GM19438 (cell line): ENCODE measurements around the gene TBX10.
A peak's percentile ranks its signal among the peaks of the same experiment; 100 is the strongest.
"Not testable (repeated sequence)": the region's sequence is repeated elsewhere in the genome, so short reads cannot be mapped to it uniquely, and the experiment has no call there.

Experiments used
- ATAC-seq: cut with Tn5 transposase; IDR thresholded peaks from one replicate; pipeline ENCODE4 v1.9.1; 2021; ENCODE audit warnings: low read depth; ENCODE audit not compliant: unreplicated experiment

Gene TBX10

DNA sequence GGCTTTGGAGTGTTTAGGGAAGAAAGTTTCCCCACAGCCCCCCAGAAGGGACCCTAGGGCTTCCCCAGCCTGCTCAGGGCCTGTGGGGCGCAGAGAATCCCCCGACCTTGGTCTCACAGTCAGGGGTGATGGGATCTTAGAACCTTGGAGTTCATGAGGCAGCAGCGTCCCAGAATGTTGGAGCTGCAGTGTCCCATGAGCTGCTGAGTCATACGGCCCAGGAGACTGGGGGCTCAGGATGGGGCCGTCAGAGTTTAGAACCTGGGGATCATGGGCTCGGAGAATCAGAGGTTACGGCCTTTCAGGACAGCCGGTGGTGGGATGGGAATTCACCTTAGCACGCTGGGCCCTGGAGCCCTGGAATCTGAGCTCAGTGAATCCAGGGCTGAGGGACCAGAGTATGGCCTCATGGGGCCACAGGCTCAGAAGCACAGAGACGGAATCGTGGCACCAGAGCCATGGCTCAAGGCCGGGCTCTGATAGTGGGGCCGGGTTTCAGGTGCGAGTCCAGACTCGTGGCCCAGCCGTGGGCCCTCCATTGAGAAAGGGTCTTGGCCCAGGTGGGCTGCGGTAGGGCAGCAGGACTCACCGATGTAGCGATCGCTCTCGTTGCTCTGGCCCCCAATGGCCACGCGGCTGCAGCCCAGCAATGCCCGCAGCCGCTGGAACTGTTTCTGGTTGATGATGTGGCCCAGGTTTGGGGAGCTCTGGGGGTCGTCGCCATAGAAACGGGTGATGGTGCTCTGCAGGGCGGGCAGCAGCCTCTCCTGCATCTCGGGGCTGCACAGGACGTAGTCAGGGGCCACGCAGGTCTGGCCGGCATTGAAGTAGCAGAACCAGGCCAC, 25.4 kb upstream of the TBX10 start:
- no peak for ATAC-seq

DNA sequence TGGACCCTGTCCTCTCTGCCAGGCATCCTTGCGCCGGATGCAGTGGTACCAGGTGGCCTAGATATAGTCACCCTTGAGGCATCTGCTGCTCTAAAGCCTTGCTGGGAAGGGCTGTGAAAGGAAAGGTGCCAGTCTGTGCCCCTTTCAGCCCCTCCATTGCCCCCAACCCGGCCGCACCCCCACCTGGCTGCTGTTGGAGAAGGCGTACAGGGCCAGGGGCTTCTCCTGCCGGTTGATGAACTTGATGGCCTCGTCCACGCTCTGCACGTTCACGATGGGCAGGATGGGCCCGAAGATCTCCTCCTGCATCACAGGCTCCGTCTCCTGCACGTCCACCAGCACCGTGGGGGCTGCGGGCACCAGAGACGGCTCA, 24.6 kb upstream of the TBX10 start:
- ATAC-seq: no peak

DNA sequence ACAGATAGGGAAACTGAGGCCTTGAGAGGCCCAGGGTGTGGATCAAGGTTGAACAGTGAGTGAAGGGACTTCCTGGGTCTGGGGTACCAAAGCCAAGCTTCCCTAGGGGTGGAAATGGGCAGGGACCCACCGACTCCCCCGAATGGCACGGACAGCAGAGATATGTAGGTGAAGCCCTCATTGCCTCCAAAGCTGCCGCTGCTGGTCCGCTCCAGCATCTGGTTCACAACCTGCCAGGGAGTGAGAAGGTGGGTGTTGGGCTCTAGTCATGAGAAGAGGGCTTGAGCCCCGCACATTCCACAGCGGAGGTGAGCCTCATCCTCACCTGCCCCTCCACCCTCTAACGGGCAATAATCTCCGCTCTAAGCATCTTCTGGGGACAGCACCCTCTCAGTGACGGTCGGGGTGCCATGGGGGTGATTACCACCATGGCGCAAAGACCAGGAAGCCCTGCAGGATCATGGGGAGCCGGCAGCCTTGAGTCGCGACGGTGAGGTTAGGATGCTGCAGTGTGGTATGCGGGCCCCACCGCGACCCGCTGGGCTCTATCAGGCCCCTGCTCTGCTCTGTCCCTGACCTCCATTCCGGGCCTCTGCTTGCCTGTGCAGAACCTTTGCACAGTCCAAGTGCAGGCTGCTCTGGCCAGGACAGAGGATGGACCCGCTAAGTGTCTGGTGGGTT, 24.1 kb upstream of the TBX10 start:
- ATAC-seq: no peak

DNA sequence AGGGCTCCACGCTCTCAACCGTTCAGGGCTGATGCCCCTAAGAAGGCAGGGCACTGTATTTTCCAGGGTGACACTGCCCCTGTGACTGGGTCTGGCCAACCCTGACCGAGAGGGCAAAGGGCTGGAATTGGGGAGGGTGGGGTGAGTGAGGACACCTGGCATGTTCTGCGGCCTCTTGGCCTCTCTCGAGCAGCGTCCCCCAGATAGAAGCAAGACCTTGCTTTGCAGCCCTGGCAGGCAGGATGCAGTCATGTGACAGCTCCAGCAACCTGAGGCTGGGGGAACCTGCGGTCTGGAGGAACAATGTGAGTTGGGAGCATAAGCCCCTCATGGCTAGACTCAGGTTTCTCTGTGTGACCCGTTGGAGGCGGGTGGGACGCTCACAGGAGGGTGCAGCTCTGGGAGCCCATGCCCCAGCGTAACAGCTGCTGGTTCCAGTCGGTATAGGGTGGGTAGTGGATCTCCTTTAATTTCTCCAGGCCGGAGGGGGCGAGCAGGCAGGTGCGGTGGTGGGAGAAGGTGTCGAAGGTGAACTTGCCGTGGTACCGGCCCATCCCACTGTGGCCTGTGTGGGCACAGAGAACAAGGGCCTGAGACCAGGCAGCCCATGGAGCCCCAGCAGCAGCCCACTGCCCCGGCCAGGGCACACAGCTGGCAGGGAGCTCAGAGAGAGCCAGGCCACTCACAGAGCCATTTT, 23.4 kb upstream of the TBX10 start:
- ATAC-seq: no peak

DNA sequence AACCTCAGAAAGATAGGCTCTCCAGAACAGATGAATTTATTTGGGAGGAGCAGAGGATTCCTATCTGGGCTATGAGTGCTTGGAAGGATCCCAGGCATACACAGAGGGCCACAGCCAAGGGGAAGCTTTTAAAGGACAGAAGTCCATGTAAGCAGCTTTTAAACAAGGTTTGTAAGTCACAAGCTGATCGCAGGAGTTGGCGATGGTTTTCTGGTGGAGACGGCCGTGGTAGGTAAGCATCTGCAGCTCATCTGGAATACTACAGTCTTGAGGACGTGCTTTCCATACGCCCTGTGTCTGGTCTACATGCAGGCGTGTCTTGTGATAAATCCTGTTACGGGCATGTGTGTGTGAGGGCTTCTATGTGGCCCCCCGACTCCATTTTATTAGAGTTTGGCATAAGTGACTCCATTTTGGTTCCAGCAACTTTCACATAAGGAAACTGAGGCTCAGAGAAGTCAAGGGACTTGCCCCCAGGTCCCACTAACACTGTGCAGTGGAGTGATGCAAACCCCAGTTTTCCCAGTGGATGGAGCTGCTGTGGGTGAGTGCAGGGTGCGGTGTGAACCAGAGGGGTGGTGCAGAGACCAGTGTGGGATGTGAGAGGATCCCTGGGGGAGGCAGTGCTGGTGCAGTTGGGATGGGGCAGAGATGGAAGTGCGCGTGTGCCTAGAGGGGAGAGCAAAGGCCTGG, 22.7 kb upstream of the TBX10 start:
- ATAC-seq: no peak

DNA sequence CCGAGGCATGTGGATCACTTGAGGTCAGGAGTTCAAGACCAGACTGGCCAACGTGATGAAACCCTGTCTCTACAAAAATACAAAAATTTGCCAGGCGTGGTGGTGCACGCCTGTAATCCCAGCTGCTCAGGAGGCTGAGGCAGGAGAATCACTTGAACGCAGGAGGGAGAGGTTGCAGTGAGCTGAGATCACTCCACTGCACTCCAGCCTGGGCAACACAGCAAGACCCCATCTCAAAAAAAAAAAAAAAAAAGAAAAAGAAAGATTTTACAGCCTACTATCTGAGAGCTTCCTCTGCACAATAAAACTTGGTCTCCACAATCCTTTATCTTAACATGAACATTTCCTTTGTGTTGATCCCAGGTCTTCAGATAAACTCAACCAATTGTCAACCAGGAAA, 21.2 kb upstream of the TBX10 start:
- not testable (repeated sequence) for ATAC-seq

DNA sequence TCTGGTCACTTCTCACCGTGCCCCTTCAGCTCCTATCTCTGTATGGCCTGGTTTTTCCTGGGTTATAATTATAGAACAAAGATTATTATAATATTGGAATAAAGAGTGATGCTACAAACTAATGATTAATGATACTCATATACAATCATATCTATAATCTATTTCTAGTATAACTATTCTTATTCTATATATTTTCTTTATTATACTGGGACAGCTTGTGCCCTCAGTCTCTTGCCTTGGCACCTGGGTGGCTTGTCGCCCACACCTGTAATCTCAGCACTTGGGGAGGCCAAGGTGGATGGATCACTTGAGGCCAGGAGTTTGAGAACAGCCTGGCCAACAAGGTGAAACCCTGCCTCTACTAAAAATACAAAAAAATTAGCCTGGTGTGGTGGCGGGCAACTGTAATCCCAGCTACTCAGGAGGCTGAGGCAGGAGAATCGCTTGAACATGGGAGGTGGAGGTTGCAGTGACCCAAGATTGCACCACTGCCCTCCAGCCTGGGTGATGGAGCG, 20.1 kb upstream of the TBX10 start:
- ATAC-seq: not testable (repeated sequence)

DNA sequence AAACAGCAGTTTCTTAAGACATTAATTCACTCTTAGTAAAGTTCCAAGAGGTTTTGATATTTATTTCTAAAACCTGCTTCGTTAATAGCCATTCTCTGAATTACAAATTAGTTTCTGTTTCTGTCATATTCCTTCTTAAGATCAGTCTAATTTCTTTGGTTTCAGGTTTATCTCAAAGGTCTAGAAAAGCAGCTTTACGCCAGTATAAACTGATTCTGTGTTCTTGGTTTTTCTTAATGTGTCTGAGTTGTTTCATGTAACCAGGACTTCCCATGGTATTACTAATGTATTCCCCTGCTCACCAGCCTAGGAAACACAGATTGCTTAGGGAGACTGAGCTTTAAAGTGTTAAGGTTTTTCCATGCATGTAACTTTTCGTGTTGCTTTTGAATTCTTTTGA, 17.7 kb upstream of the TBX10 start:
- ATAC-seq: no peak

DNA sequence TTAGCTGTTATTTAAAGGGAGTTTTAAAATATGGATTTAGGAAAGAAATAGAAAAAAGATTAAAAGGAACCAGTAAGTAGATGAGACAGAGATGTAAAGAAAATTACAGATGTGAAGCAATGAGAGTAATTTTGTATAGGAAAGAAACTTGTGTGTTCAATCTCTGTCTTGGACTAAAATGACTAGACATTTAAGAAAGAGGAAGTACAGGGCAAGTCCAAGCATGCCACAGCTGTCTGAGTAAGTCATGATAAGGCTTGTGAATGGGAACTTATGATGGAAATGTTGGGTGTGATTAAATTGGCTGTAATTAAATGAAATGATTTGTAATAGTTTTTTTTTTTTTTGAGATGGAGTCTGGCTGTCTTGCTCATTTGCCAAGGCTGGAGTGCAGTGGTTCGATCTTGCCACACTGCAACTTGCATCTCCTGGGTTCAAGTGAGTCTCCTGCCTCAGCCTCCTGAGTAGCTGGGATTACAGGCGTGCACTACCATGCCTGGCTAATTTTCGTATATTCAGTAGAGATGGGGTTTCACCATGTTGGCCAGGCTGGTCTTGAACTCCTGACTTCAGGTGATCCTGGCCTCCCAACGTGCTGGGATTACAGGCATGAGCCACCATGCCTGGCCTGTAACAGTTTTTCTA, 16.8 kb upstream of the TBX10 start:
- no peak for ATAC-seq

DNA sequence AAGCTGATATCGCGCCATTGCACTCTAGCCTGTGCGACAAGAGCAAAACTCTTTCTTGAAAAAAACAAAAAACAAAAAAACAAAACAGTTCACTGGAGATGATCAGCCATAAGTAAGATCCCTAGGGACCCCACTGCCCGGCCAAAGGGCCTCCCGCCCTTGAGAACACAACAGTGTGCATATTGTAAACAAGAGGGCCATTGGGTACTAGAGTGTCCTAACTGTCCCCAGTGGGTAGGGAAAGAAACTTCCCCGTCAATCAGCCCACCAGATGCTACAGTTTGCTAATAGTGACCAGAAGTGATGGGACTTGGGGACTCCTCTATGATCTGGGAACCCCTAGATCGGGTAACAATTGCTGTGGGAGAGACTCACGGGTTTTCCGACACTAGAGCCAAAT, 14.7 kb upstream of the TBX10 start:
- ATAC-seq: no peak

DNA sequence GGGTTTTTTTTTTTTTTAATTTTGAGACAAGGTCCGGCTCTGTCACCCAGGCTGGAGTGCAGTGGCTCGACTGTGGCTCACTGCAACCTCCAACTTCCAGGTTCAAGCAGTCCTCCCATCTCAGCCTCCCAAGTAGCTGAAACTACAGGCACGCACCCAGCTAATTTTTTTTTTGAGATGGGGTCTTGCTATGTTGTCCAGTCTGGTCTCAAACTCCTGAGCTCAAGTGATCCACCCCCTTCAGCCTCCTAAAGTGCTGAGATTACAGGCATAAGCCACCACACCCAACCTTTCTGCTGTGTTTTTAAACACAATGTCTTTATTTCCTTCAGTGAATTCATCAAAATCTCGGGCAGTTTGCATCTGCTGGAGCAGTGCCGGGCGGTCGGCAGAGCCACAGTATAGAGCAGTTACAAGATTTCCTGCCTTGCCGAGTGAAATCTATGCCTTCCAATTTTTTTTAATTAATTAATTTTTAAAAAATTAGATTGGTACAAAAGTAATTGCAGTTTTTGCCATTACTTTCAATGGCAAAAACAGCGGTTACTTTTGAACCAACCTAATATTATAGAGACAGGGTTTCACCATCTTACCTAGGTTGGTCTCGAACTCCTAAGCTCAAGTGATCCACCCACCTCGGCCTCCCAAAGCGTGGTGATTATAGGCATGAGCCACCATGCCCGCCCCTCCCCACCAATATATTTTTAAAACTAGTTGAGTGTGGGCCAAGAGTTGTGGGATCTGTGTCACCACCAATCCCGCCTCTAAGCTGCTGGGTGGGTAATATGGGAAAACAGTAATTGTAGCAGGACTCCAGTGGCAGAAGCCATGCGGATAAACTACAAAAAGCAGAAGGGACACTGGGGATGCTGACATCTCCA, 13.6 kb upstream of the TBX10 start:
- no peak for ATAC-seq

DNA sequence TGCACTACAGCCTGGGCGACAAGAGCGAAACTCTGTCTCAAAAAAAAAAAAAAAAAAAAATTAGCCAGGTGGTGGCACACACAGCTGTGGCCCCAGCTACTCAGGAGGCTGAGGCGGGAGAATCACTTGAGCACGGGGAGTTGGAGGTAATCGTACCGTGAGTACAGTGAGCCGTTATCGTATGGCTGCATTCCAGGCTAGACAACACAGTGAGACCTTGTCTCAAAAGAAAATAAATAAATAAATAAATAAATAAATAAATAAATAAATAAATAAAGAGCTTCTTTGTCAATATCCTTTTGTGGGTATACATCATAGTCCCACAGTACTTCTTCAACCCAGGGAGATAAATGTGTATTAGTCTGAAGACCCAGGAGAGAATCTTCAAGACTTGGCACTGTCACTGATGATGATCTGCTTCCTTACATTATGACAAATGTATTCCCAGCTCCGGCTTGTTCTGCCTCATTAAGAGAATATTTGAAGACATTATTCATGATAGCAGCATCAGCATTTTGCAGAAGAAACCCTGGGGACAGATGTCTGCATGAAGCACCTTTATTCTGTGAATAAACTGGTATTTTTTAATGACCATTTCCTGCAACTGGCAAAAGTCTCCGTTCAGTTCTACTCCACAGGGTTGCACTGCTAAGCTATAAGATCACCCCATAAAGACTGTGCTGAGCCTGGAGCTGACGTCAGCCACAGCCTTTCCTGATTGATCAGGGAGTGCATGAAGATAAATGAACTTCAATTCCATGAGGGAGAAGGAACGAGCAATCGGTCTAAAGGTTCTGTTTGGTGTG, 12.6 kb upstream of the TBX10 start:
- no peak for ATAC-seq

DNA sequence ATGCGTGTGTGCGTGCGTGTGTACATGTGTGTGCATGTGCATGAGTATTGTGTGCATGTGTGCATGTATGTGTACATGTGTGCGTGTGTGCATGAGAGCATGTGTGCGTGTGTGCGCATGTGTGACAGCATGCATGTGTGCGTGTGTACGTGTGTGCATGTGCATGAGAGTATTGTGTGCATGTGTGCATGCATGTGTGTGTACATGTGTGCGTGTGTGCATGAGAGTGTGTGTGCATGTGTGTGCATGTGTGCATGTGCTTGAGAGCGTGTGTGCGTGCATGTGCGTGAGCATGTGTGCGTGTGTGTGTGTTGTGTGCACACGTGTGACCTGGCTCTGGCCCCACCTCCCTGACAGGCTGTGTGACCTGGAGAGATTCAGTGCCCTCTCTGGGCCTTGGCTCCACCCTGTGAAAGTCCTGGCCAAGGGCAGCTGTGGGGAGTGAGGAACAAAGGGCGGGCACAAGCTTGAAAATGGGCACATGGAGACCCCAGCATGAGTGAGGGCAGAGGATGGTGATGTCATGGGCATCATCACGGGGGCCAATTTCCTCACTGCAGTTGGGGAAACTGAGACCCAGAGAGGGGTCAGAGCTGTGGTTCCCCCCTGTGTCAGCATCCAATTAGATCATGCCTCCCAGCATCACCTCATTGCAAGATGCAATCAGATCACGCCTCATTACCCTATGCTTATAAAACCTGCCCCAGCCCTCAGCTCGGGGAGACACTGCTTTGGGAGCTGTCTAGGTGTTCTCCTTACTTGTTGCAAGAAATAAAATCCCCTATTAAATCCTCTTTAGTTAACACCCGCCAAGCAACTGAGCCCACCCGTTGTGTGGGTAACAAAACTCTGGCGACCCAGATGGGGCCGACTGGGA, 10.3 kb upstream of the TBX10 start:
- no peak for ATAC-seq

DNA sequence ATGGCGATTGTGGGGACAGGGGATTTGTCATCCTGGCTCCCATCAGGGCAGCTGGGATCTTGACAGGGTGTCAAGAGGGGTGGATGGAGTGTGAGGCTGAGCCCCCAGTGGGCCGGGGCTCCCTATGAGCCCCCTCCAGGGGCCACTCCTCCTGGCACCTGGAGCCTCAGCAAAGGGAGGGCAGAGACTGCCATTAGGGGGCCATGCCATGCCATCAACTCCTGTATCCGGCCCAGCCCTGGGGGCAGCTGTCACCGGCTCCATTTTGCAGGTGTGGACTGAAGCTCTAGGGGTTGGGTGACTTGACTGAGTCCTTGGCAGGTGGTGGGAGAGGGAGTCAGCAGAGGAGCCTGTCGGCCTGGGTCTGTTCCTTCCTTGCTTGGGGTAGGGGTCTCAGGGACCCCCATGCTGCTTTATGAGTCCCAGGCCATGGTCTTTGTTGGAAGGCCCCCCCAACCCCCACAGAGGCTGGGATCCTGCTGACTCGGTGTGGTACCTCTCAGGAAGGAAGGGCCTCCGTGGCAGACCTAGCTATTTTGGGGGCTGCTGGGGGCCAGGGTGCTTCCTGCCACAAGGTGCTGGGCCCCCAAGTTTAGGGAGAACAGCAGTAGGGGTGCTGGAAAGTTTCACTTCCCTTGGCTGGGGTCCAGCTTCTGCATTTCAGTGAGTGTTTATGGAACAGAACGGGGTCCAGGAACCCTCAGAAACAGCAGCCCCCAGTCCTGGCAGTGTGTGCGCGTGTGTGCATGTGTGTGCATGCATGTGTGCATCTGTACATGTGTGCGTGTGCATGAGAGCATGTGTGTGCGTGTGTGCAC, 9.4 kb upstream of the TBX10 start:
- ATAC-seq: no peak

DNA sequence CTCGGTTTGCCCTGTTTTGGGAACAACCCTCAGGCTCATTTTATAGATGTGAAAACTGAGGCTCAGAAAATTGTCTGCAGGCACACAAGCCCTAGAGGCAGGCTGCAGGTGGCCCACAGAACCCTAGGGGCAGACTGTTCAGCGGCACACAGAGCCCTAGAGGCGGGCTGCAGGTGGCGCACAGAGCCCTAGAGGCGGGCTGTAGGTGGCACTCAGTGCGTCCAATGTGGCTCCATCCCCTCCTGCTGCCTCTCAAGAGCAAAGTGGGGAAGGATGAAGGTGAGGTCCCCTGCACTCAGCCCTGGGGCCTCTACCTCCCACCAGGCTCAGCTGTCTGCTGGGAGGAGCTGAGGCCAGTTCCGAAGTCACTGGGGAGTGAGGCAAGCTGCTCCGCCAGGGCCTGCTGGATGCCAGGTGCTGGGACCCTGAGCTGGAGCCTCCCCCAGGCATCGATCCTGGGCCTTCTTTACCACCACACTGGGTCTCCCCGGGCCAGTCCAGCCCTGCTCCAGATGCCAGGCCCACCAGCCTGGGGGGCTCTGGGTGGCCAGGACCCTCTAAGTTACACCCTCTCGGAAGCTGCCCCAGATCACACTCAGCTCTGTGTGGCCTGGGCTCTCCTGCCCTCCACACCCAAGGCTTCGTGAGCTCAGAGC, 8.7 kb upstream of the TBX10 start:
- ATAC-seq: peak; percentile 44

DNA sequence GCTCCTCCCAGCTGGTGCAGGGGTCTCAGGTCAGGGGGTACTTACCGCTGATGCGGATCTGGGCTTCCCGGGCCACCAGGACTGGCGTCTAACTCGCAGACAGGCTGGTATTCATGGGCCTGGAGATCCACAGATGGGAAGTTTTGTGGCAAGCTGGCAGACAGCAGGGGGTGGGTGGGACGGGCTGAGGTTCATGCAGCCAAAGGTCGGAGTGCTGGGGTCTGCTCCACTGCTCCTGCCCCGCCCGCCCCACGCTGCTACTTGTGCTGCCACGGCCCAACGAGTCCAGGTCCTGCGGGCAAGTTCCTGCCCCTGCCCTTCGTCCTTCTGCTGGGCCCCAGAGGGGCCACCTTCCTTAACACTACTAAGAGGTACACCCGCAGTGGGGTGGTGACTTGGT, 7.9 kb upstream of the TBX10 start:
- ATAC-seq: no peak
